ENCODE results near the gene LRRFIP1.
A peak's percentile ranks its signal among the peaks of the same experiment; 100 is the strongest.

LRRFIP1 gene

DNA sequence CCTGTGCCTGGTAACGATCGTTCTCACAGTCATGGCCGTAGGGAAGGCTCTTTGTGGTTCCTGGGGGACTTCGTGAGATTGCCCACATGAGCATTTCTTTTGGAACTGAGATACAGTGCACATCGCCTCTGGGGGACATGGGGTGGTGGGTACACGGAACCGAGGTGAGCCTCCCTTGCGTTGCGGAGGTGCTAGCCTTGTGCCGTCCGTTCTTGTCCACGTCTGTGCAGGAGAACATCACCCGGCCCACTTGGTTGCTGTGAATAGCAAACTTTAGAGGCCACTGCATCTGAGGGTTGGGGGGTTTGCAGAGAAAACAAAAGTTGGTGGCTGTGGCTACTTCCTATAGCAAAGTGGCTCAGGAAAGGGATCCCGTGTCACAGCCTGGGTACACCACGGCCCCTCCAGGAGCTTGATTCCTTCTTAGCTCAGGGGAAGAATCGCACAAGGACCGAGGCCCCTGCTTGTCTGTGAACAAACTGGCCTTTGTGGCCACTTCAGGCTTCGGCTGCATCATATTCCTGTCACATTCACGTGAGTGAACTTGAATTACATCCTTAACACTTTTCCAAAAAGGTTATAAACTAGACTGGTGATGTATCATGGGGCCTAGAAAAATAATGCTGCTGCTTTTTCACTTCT is 72.6 kb downstream of the LRRFIP1 start:
- DNase-seq (ENCODE audit: insufficient read length, low spot score) (no peak), FAIRE-seq (no peak)
- TF ChIP-seq POU2F2 (IDR thresholded peaks at IDR 0.05; ENCODE audit: low read depth, low read length) (no peak), TAF1 (IDR thresholded peaks at IDR 0.05; ENCODE audit: low read depth, low read length) (no peak), POLR2AphosphoS5 (IDR thresholded peaks at IDR 0.05; ENCODE audit: low read depth, low read length) (no peak), PAX5 (IDR thresholded peaks at IDR 0.05; ENCODE audit: insufficient read depth, low read length, severe bottlenecking) (no peak), SPI1 (IDR thresholded peaks at IDR 0.05; ENCODE audit: low read depth, low read length) (no peak), POLR2A (IDR thresholded peaks at IDR 0.05; ENCODE audit: low read depth, low read length) (no peak)

DNA sequence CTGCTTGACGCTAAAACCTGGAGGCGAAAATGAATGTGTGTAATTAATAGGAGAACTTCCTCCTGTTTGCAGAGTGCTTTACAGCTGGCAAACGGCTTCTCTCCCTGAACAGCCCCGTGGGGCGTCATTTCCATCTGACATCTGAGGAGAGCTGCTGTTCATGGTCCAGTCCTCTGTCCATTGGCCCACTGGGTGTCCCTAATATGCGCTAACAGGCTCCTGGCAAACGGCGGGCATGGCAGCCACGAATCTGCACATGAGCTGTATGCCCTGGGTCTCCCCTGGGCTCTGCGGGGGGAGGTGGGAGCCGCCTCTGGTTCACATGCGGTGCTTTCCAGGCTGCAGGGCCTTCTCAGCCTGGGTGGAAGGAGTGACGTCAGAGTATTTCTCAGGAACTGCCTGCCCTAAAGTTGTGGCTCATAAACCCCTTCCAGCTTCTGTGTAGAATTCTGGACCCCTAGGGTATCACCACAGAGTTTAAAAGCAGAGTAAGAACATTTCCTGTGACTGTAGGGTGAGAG is 73.2 kb downstream of the LRRFIP1 start:
- no peak for DNase-seq (ENCODE audit: insufficient read length, low spot score)
- peak; percentile 88 for FAIRE-seq
- TF ChIP-seq SPI1 (IDR thresholded peaks at IDR 0.05; ENCODE audit: low read depth, low read length) = peak; percentile 34; the same call in 1 of the 2 replicates
- no peak for TF ChIP-seq POLR2AphosphoS5 (IDR thresholded peaks at IDR 0.05; ENCODE audit: low read depth, low read length)

DNA sequence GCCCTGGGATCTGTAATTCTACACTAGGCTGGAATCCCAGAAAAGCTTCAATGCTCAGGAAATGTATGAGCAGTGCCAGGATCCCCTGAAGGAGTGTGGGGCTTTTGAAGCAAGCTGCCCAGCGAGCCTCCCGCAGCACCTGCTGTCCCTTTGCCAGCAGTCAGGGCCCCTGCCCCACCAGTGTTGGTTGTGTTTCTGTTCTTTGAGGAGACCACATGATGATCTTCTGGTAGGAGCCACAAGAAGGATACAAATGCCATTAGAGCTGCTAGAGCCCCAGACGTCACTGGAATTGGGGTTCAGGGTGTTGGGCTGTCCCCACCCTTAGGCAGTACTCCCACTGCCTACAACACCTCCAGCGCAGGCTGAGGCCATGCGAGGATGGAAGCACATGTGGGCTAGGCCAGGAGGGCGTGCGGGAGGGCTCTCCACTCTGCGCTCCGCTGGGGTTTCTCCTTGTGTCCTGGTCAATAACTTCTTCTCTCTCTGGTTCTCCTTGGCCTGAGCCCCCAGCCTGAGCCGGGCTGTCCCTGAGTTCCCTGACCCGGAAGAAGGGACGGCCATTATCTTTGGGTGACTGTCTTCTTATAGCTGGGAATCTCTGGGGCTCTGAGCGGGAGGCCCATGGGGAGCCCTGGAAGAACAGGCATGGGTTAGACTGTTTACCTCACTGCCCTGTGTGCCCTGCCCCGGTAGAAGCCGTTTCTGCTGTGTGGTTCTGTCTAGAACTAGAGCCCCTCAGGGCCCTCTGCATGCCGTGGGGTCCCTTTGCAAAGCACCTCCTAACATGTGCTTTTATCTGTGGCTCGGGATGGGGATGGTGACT is 73.9 kb downstream of the LRRFIP1 start:
- no peak for TF ChIP-seq POLR2AphosphoS5 (IDR thresholded peaks at IDR 0.05; ENCODE audit: low read depth, low read length)
- no peak for TF ChIP-seq POLR2A (IDR thresholded peaks at IDR 0.05; ENCODE audit: low read depth, low read length)
- TF ChIP-seq TAF1 (IDR thresholded peaks at IDR 0.05; ENCODE audit: low read depth, low read length) = no peak
- no peak for TF ChIP-seq PAX5 (IDR thresholded peaks at IDR 0.05; ENCODE audit: insufficient read depth, low read length, severe bottlenecking)
- TF ChIP-seq POU2F2 (IDR thresholded peaks at IDR 0.05; ENCODE audit: low read depth, low read length) = no peak
- no peak for TF ChIP-seq SPI1 (IDR thresholded peaks at IDR 0.05; ENCODE audit: low read depth, low read length)
- no peak for DNase-seq (ENCODE audit: insufficient read length, low spot score)
- FAIRE-seq = no peak

DNA sequence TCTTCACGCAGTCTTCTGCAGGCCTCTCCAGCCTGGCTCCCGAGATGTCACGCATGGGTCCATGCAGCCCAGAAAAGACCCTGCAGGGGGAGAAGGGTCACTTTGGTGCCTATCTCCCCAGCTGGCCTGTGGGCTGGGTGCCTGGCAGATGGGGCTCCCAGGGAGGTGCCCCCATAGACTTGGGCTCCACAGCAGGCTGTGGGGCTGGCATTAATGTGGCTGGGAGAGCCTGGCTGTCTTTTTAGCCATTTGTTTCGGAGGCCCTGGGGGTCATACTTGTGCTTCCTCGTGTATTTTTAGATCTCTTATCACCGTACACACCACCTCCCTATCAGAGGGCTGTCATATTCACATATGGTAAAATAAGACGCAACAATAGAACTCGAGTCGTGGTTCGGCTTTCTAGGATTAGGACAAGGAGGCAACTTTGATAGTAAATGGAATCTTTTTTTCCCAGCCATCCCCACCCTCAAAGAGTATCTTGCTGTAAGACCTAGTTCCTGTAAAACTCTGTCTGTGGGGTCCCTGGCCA is 74.5 kb downstream of the LRRFIP1 start:
- DNase-seq (ENCODE audit: insufficient read length, low spot score) (no peak), FAIRE-seq (no peak)
- TF ChIP-seq SPI1 (IDR thresholded peaks at IDR 0.05; ENCODE audit: low read depth, low read length) (no peak), POLR2AphosphoS5 (IDR thresholded peaks at IDR 0.05; ENCODE audit: low read depth, low read length) (no peak), POLR2A (IDR thresholded peaks at IDR 0.05; ENCODE audit: low read depth, low read length) (no peak)

DNA sequence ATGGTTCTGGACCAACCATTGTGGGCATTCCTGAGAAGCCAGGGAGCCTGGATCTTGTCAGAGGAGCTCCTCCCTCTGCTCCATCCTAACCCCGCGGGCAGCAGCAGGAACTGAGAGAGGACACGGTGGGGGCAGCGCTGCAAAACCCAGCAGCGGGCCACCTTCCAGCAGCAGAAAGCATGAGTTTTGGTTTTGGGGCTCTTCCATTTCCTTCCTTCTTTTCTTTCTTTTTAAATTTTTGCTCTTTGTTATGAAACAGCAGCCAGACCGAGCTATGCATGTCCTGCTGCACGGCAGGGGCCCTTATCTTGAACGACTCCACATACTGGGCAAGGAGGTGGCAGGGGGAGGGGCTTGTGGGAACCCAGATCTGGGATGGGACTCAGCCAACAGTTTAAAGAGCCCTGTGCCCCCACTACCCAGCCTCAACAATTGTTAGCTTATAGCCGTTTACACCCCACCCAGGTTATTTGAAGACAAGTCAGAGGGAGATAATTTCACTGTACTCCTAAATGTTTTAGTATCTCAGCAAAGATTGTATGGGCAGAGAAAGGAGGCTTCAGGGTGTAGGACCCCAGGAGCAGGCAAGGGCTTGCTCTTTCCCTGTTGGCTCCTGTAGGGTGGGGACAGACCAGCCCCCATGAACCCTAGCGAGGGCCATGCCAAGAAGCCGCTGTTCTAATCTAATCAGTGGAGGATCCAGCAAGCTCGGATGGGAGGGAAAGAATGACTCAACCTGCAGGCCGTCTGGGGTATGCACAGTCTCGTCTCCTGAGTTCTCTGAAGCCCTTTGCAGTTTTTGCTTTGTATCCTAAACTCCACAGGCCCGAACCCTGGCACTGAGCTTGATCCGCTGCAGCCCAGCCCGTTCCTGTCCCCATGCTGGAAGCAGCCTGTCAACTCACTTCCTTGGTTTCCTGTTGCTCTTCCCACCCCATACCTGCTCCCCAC is 75.3 kb downstream of the LRRFIP1 start:
- FAIRE-seq (peak; percentile 50), DNase-seq (ENCODE audit: insufficient read length, low spot score) (no peak)
- TF ChIP-seq POLR2A (IDR thresholded peaks at IDR 0.05; ENCODE audit: low read depth, low read length) = no peak
- TF ChIP-seq POU2F2 (IDR thresholded peaks at IDR 0.05; ENCODE audit: low read depth, low read length) = no peak
- TF ChIP-seq TAF1 (IDR thresholded peaks at IDR 0.05; ENCODE audit: low read depth, low read length) = no peak
- TF ChIP-seq SPI1 (IDR thresholded peaks at IDR 0.05; ENCODE audit: low read depth, low read length) = peak; percentile 56; the same call in 1 of the 2 replicates
- TF ChIP-seq PAX5 (IDR thresholded peaks at IDR 0.05; ENCODE audit: insufficient read depth, low read length, severe bottlenecking) = no peak
- no peak for TF ChIP-seq POLR2AphosphoS5 (IDR thresholded peaks at IDR 0.05; ENCODE audit: low read depth, low read length)

DNA sequence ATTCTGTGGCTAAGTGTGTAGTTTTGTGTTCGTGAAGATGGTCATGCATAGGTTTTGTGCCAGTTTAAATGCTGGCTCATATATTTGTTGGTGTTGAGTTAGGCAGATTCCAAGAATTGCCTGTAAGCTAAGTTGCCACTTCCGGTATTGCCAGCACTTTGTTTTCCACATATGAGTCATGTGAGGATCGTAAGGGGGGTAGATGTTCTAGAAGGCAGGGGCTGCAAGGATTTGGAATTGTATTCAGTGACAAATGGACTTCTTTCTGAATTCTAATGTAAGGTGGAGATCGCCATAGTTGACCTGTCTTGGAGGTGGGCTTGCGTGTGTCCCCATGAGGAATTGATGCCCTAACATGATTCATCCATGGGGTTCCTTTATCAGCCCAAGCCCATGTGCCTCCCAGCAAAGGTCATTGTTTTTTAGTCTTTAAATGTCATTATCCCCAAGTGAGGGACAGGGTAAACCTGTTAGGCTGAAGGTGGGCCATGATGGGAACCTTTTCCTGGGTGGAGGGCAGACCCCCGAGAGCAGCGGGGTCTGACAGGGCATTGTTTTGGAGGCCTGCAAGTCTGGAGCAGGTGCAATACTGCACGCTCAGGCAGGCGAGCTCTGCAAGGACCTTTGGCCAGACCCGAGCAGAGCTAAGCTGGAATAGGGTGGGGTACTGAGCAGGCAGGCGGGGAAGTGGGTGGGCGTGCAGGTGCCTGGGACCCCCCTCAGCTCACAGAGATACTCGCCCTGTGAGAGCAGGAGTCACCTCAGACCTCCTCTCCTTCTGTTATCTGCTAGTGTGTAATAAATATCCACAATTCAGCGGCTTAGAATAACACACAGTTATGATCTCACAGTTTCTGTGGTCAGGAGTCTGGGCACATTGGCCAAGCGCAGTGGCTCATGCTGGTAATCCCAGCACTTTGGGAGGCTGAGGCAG is 77.4 kb downstream of the LRRFIP1 start:
- TF ChIP-seq PAX5 (IDR thresholded peaks at IDR 0.05; ENCODE audit: insufficient read depth, low read length, severe bottlenecking) (no peak), POLR2A (IDR thresholded peaks at IDR 0.05; ENCODE audit: low read depth, low read length) (no peak), POLR2AphosphoS5 (IDR thresholded peaks at IDR 0.05; ENCODE audit: low read depth, low read length) (no peak), SPI1 (IDR thresholded peaks at IDR 0.05; ENCODE audit: low read depth, low read length) (no peak), POU2F2 (IDR thresholded peaks at IDR 0.05; ENCODE audit: low read depth, low read length) (no peak), TAF1 (IDR thresholded peaks at IDR 0.05; ENCODE audit: low read depth, low read length) (no peak)
- no peak for DNase-seq (ENCODE audit: insufficient read length, low spot score)
- FAIRE-seq = peak; percentile 72

DNA sequence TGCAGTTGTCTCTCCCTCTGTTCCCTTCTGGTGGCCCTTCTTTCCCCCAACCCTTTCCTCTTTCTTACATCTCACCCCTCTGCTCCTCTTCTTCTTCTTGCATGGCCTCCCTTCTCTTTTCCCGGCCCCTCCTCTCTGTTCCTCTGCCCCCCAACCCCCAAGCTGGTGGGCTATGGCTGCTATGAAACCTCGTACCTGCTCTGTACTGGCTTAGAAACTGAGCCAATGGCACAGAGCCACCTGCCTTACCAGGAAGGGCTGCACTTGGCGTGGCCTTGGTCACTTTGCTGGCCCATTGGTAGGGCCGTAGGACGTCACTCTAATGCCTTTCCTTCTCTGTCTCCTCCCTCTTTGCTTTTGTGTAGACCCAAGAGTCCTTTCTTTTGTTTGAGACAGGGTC is 78.9 kb downstream of the LRRFIP1 start:
- no peak for TF ChIP-seq TAF1 (IDR thresholded peaks at IDR 0.05; ENCODE audit: low read depth, low read length)
- TF ChIP-seq PAX5 (IDR thresholded peaks at IDR 0.05; ENCODE audit: insufficient read depth, low read length, severe bottlenecking) = no peak
- no peak for TF ChIP-seq POU2F2 (IDR thresholded peaks at IDR 0.05; ENCODE audit: low read depth, low read length)
- TF ChIP-seq POLR2A (IDR thresholded peaks at IDR 0.05; ENCODE audit: low read depth, low read length) = no peak
- DNase-seq (ENCODE audit: insufficient read length, low spot score) = no peak
- no peak for FAIRE-seq

DNA sequence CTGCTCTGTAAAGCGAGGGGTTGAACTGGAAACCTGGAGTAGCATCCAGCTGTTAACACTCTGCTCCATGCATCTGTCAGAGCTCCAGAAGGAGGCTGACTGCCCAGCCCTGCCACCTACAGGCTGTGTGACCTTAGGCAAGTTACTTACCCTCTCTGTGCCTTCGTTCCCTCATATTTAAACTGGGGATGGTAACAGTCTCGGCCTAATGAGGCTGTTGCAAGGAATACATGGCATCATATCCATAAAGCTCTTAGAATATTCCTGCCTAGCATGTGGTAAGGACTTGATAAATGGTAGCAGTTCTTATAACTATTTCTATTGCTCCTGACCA is 80.6 kb downstream of the LRRFIP1 start:
- DNase-seq (ENCODE audit: insufficient read length, low spot score) (no peak), FAIRE-seq (peak; percentile 5)
- TF ChIP-seq SPI1 (IDR thresholded peaks at IDR 0.05; ENCODE audit: low read depth, low read length) (no peak), POU2F2 (IDR thresholded peaks at IDR 0.05; ENCODE audit: low read depth, low read length) (no peak), TAF1 (IDR thresholded peaks at IDR 0.05; ENCODE audit: low read depth, low read length) (no peak), PAX5 (IDR thresholded peaks at IDR 0.05; ENCODE audit: insufficient read depth, low read length, severe bottlenecking) (no peak), POLR2A (IDR thresholded peaks at IDR 0.05; ENCODE audit: low read depth, low read length) (no peak), POLR2AphosphoS5 (IDR thresholded peaks at IDR 0.05; ENCODE audit: low read depth, low read length) (no peak)
